Stimulated activated effector memory CD8-positive, alpha-beta T cell treated with anti-CD3 and anti-CD28 coated beads, Interleukin-12 subunit alpha, Interleukin-12 subunit beta, amount 100 ng/mL, for 72 hours (primary cell): ENCODE measurements around the gene NEDD4L.

Source experiments
- ATAC-seq: fragments of 150-1000 bp; cut with Tn5 transposase; 2 replicates; pipeline ENCODE4 v1.10.0; 2021
- DNase-seq, 2 donors: peaks; one replicate each; pipeline ENCODE4 v3.0.0; 2021 to 2022; ENCODE audit warnings: low spot score in 2 of 2
- H3K27ac Mint-ChIP-seq: one replicate; pipeline ENCODE4 v1.8.0; 2022; ENCODE audit warnings: mild to moderate bottlenecking, mixed read lengths
- H3K36me3 Mint-ChIP-seq: one replicate; pipeline ENCODE4 v1.8.0; 2022; ENCODE audit warnings: mild to moderate bottlenecking, mixed read lengths
- H3K4me1 Mint-ChIP-seq: one replicate; pipeline ENCODE4 v1.8.0; 2022; ENCODE audit warnings: mixed read lengths
- H3K4me3 Mint-ChIP-seq: one replicate; pipeline ENCODE4 v1.8.0; 2022; ENCODE audit warnings: mild to moderate bottlenecking, mixed read lengths
- H3K9me3 Mint-ChIP-seq: one replicate; pipeline ENCODE4 v1.8.0; 2022; ENCODE audit warnings: mixed read lengths

Gene NEDD4L

GRCh38 chr18:58230438-58231179, 186.6 kb downstream of the NEDD4L start:
- DNase-seq (no peak), ATAC-seq (no peak)
- Mint-ChIP-seq H3K4me1 (peaks cover 5% of the 10 kb centered on the region), H3K36me3 (no peaks in the 10 kb centered on the region), H3K27ac (no peak overlapping the region), H3K9me3 (no peaks in the 10 kb centered on the region), H3K4me3 (no peak overlapping the region)

GRCh38 chr18:58231930-58232329, 187.9 kb downstream of the NEDD4L start:
- Mint-ChIP-seq H3K9me3 (no peaks in the 10 kb centered on the region), H3K27ac (no peak overlapping the region), H3K36me3 (no peaks in the 10 kb centered on the region), H3K4me1 (peaks cover 5% of the 10 kb centered on the region), H3K4me3 (no peak overlapping the region)
- DNase-seq (no peak), ATAC-seq (no peak)

GRCh38 chr18:58232668-58233067, 188.6 kb downstream of the NEDD4L start:
- H3K4me3 Mint-ChIP-seq, result no peak overlapping the region
- H3K4me1 Mint-ChIP-seq, result peaks cover 5% of the 10 kb centered on the region
- ATAC-seq (no peak), DNase-seq (no peak)
- H3K27ac Mint-ChIP-seq, result no peak overlapping the region
- no peaks in the 10 kb centered on the region for H3K9me3 Mint-ChIP-seq
- H3K36me3 Mint-ChIP-seq, result no peaks in the 10 kb centered on the region

- no peaks in the 10 kb centered on the region for H3K9me3 Mint-ChIP-seq
- no peak overlapping the region for H3K4me3 Mint-ChIP-seq
- H3K36me3 Mint-ChIP-seq, result no peaks in the 10 kb centered on the region
- H3K27ac Mint-ChIP-seq, result no peak overlapping the region
- DNase-seq (no peak), ATAC-seq (no peak)
- H3K4me1 Mint-ChIP-seq, result peaks cover 5% of the 10 kb centered on the region
These were observed 190.3 kb downstream of the NEDD4L start for GRCh38 chr18:58234359-58234741.

GRCh38 chr18:58235001-58235436, 191.0 kb downstream of the NEDD4L start:
- ATAC-seq, result no peak
- H3K9me3 Mint-ChIP-seq, result no peaks in the 10 kb centered on the region
- no peaks in the 10 kb centered on the region for H3K36me3 Mint-ChIP-seq

GRCh38 chr18:58239879-58240278, 195.9 kb downstream of the NEDD4L start:
- H3K4me1 Mint-ChIP-seq, result no peaks in the 10 kb centered on the region
- DNase-seq, result no peak
- no peaks in the 10 kb centered on the region for H3K9me3 Mint-ChIP-seq
- H3K27ac Mint-ChIP-seq, result no peak overlapping the region
- H3K4me3 Mint-ChIP-seq, result no peak overlapping the region
- H3K36me3 Mint-ChIP-seq, result no peaks in the 10 kb centered on the region
- ATAC-seq, result no peak

More at GRCh38 chr18:58235001-58235436, 191.0 kb downstream of the NEDD4L start:
- DNase-seq, result no peak
- peaks cover 5% of the 10 kb centered on the region for H3K4me1 Mint-ChIP-seq
- H3K4me3 Mint-ChIP-seq, result no peak overlapping the region
- no peak overlapping the region for H3K27ac Mint-ChIP-seq

- Mint-ChIP-seq H3K27ac (no peak overlapping the region), H3K4me3 (no peak overlapping the region), H3K9me3 (no peaks in the 10 kb centered on the region), H3K36me3 (no peaks in the 10 kb centered on the region), H3K4me1 (no peaks in the 10 kb centered on the region)
- DNase-seq, result no peak
- no peak for ATAC-seq
These were observed 197.1 kb downstream of the NEDD4L start for GRCh38 chr18:58241026-58241679.

- H3K4me3 Mint-ChIP-seq, result no peak overlapping the region
- no peak overlapping the region for H3K27ac Mint-ChIP-seq
- no peaks in the 10 kb centered on the region for H3K9me3 Mint-ChIP-seq
- ATAC-seq, result no peak
- H3K36me3 Mint-ChIP-seq, result no peaks in the 10 kb centered on the region
- H3K4me1 Mint-ChIP-seq, result no peaks in the 10 kb centered on the region
- DNase-seq, result no peak
These were observed 197.9 kb downstream of the NEDD4L start for GRCh38 chr18:58241877-58242276.

- Mint-ChIP-seq H3K4me3 (no peak overlapping the region), H3K27ac (no peak overlapping the region), H3K36me3 (no peaks in the 10 kb centered on the region), H3K4me1 (no peaks in the 10 kb centered on the region), H3K9me3 (no peaks in the 10 kb centered on the region)
- DNase-seq (no peak), ATAC-seq (no peak)
These were observed 198.4 kb downstream of the NEDD4L start for GRCh38 chr18:58242435-58242834.

GRCh38 chr18:58242968-58243367, 198.9 kb downstream of the NEDD4L start:
- Mint-ChIP-seq H3K27ac (no peak overlapping the region), H3K4me3 (no peak overlapping the region), H3K4me1 (no peaks in the 10 kb centered on the region), H3K36me3 (no peaks in the 10 kb centered on the region), H3K9me3 (no peaks in the 10 kb centered on the region)
- ATAC-seq, result no peak
- no peak for DNase-seq

GRCh38 chr18:58243401-58243800, 199.4 kb downstream of the NEDD4L start:
- no peak overlapping the region for H3K27ac Mint-ChIP-seq
- H3K9me3 Mint-ChIP-seq, result no peaks in the 10 kb centered on the region
- H3K4me1 Mint-ChIP-seq, result no peaks in the 10 kb centered on the region
- no peaks in the 10 kb centered on the region for H3K36me3 Mint-ChIP-seq
- ATAC-seq (no peak), DNase-seq (no peak)
- no peak overlapping the region for H3K4me3 Mint-ChIP-seq

- H3K4me3 Mint-ChIP-seq, result no peak overlapping the region
- ATAC-seq (no peak), DNase-seq (no peak)
- no peak overlapping the region for H3K27ac Mint-ChIP-seq
- H3K36me3 Mint-ChIP-seq, result no peaks in the 10 kb centered on the region
- no peaks in the 10 kb centered on the region for H3K4me1 Mint-ChIP-seq
- no peaks in the 10 kb centered on the region for H3K9me3 Mint-ChIP-seq
These were observed 203.4 kb downstream of the NEDD4L start for GRCh38 chr18:58247363-58247834.

- ATAC-seq, result no peak
- no peak overlapping the region for H3K4me3 Mint-ChIP-seq
- no peaks in the 10 kb centered on the region for H3K4me1 Mint-ChIP-seq
- DNase-seq, result no peak
- no peaks in the 10 kb centered on the region for H3K9me3 Mint-ChIP-seq
- H3K36me3 Mint-ChIP-seq, result no peaks in the 10 kb centered on the region
- no peak overlapping the region for H3K27ac Mint-ChIP-seq
These were observed 205.7 kb downstream of the NEDD4L start for GRCh38 chr18:58249712-58250111.

GRCh38 chr18:58251416-58251815, 207.4 kb downstream of the NEDD4L start:
- DNase-seq (no peak), ATAC-seq (no peak)
- no peaks in the 10 kb centered on the region for H3K36me3 Mint-ChIP-seq
- H3K4me3 Mint-ChIP-seq, result no peak overlapping the region
- H3K9me3 Mint-ChIP-seq, result no peaks in the 10 kb centered on the region
- no peaks in the 10 kb centered on the region for H3K4me1 Mint-ChIP-seq
- H3K27ac Mint-ChIP-seq, result no peak overlapping the region

GRCh38 chr18:58252166-58252565, 208.1 kb downstream of the NEDD4L start:
- Mint-ChIP-seq H3K27ac (no peak overlapping the region), H3K9me3 (no peaks in the 10 kb centered on the region), H3K4me1 (no peaks in the 10 kb centered on the region), H3K36me3 (no peaks in the 10 kb centered on the region), H3K4me3 (no peak overlapping the region)
- ATAC-seq (no peak), DNase-seq (no peak)

GRCh38 chr18:58253318-58253717, 209.3 kb downstream of the NEDD4L start:
- H3K36me3 Mint-ChIP-seq, result no peaks in the 10 kb centered on the region
- ATAC-seq (no peak), DNase-seq (no peak)
- no peak overlapping the region for H3K27ac Mint-ChIP-seq
- H3K9me3 Mint-ChIP-seq, result no peaks in the 10 kb centered on the region
- no peak overlapping the region for H3K4me3 Mint-ChIP-seq
- no peaks in the 10 kb centered on the region for H3K4me1 Mint-ChIP-seq
